ENCODE measurements around the gene LARP6.
"Not testable (repeated sequence)": the region's sequence is repeated elsewhere in the genome, so short reads cannot be mapped to it uniquely, and the experiment has no call there.

LARP6 gene

DNA sequence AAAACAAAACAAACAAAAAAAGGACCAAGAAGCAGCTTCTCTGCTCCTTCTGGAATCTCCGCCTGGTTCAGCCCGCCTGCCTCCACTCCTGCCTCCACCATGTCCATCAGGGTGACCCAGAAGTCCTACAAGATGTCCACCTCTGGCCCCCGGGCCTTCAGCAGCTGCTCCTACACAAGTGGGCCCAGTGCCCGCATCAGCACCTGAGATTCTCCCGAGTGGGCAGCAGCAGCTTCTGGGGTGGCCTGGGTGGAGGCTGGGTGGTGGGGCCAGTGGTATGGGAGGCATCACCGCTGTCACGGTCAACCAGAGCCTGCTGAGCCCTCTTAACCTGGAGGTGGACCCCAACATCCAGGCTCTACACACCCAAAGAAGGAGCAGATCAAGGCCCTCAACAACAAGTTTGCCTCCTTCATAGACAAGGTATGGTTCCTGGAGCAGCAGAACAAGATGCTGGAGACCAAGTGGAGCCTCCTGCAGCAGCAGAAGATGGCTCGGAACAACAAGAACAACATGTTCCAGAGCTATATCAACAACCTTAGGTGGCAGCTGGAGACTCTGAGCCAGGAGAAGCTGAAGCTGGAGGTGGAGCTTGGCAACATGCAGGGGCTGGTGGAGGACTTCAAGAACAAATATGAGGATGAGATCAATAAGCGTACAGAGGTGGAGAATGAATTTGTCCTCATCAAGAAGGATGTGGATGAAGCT lies 4.8 kb upstream of the LARP6 start:
- not testable (repeated sequence) for DNase-seq

DNA sequence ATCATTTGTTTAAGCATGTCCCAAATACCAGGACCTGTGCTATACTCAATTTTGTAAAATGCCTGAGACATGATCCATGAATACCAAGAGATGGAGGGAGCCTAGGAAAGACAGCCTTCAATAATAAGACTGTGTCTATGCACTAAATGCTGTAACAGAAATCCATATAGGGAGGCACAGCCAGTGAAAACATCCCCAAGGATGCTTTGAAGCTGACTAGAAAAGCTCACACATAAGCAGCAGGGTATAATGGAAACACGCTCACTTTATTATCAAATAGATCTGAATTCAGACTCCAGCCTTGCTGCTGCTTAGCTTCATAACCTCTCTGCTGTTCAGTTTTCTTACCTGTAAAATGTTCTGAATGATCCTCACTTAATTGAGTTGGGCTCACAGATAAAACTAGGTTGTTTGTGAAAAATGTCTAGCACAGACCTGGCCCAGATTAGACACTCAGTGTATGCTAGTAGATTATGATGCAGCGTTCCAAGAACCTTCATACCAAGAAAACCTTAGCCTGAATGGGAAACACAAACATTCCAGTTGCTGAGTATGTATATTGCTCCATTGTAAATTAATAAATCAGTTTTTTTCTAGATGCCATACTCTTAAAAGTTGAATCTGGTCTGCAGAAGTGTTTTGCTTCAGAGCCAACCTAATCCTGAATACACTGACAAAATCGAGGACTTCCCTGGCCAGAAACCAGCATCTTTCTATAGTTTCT lies 3.8 kb upstream of the LARP6 start:
- DNase-seq, result no peak

DNA sequence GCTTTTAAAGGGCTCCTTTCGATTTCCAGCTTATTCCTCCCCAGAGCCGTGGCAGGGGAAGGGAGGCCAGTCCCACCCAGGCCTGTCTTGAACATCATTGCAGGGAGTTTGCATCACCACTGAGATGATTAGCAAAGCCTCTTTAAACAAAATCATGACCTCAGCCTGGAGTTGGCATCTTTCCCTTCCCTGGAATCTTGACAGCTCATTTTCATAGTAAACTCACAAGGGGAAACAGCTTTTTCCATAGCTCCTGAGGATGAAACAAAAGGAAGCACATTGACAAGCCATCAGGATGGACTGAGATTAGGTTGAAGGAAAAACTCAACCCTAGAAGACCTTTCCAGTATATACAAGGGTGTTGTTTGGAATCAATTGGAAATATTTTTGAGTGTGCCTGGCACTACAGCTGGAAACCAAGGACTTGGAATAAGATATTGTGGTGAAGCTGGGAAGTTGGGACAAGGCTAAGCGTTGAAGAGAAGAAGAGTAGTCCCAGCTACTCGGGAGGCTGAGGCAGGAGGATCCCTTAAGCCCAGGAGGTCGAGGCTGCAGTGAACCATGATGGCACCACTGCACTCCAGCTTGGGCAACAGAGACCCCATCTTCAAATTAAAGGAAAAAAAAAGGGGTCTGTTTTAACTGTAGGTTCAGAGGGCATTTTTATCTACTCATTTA lies 3.1 kb upstream of the LARP6 start:
- DNase-seq, result no peak

DNA sequence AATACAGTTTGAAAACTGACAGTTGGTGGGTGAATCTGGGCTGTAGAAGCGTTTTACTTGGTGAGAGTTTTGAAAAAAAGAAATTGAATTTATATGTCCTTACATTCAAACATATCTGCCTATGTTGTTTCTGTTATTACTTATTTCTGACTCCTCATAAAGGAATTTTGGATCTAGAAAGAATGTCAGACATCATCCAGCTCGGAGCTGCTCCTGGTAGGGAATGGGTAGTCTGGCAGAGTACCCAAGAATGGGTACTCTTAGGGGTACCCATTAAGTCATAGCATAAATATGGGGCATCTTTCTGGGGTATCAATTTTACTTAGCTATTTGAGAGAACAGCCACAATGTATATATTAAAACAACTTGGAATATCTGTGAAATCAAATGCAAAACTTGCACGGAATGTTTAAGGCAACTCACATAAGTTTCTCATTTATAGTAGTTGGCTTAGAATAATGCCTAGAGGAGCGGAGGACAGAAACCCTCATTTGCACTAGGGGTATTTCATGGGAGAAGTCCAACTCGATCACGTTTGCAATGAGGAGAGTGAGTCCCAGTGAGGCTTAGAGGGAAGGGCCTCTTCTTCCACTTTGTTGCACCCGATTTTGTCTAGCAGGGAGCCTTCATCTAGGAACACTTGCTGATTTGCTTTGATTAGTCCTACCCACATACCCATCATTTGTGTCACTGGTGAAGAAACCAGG lies 2.4 kb upstream of the LARP6 start:
- DNase-seq, result no peak

DNA sequence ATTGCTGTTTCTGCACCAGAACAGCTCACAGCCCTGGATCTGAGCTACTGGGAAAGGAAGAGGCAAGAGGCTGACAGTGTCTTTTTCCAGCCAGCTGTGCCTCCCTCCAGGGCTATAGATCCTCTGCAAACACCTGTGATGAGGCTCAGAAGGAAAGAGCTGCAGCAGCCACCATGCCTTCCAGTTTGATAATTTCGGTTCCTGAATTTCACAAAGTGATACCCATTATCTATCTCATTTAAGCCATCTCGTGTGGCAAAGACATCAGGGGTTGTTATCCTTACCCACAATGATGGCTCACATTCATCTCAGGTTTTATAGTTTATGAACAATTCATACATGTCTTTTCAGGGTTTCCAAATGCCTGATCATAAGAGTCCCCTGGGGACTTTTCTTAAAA lies 1.8 kb upstream of the LARP6 start:
- DNase-seq, result no peak

DNA sequence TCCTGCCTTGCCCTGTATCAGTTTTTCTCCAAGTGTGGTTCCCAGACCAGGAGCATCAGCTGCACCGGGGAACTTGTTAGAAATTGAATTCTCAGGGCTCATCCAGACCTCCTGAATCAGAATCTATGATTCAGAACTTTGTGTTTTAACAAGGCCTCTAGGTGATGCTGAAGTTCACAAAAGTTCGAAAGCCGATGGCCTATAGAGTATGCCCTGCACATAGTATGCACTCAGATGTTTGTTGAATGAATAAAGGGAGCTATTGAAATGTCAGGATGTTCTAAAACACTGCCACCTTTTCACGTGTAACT lies 664 bp upstream of the LARP6 start:
- DNase-seq, result no peak

DNA sequence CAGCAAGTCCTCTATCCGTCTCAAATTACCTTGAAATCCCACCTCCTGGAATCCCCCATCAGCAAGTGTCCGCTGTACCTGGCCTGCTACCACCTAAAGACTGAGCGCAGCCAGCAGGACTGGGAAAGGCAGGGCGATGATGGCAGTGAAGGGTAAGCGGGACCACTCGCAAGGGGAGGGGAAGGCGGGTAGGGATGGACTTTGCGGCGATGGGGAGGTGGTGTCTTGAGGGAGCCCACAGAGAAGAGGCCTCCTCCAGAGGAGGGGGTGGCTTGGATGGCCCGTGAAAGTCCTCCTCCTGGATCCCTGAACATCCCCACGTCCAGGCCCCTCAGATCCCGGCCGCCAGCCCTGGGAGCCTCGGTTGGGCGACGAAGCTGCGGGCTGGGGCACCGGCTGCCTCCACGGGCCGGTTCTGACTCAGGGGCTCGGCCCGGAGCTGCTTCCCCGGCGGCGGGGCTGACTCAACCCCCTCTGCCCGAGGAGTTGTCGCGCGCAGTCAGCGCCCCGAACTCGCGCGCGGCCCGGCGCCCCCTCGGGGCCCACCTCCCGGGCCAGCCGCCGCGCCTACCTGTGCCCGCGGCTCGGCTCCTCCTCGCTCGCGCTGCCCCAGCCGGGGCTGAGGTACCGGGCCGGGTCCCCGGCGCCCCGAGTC lies 512 bp downstream of the LARP6 start:
- no peak for DNase-seq

DNA sequence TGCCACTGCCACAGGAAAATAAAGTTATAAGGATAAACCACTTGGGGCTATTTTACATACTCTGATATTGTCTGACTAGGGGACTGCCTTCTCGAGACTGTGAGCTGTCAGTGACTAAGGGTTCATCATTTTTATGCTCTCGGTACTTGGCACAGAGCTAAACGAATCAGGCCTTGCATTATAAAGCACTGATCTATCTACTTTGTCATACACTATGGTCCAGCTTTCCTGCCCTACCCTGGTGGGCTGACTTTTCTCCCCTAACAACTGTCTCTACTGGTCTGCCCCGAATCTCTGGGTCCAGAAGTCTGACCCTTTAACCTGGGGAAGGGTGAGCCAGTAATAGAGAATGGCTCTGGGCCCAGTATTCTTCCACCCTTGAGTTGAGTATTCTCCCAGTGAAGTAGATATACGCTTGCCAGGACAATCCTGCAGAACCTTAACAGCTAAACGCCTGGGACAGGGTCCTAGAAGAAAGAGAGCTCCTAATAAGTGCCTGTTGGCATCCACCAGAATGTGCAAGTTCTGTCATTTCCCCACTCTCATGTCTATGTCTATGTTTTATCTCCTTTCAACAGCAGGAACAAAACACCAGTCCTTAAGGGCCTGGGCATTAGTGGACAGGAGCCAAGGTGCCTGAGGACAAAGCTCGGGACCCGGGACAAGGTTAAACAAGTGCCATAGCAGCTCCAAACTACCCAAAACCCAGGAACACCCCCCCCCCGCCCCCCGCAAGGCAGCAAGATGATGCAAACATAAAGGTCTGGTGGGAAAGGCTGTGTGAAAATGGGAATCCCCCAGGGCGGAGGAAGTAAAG lies 1.2 kb downstream of the LARP6 start:
- DNase-seq, result no peak

DNA sequence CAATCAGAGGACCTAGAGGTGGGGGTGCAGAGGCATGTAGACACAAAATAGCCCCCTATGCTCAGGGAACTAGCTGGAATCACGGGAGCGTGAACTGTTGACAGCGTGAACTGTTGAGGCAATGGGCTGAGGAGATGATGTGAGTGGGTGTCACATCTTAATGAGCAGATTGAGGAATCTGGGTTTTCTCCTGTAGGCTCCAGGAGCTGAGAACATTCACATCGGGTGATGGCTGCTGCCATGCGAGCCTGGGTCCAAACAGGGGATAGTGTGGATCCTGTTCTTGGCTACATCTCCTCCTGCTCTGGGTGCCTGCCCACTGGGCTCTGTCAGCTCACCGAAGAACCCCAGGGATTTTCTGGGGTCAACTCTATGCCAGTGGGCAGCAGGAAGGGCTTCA lies 2.1 kb downstream of the LARP6 start:
- DNase-seq, result no peak

DNA sequence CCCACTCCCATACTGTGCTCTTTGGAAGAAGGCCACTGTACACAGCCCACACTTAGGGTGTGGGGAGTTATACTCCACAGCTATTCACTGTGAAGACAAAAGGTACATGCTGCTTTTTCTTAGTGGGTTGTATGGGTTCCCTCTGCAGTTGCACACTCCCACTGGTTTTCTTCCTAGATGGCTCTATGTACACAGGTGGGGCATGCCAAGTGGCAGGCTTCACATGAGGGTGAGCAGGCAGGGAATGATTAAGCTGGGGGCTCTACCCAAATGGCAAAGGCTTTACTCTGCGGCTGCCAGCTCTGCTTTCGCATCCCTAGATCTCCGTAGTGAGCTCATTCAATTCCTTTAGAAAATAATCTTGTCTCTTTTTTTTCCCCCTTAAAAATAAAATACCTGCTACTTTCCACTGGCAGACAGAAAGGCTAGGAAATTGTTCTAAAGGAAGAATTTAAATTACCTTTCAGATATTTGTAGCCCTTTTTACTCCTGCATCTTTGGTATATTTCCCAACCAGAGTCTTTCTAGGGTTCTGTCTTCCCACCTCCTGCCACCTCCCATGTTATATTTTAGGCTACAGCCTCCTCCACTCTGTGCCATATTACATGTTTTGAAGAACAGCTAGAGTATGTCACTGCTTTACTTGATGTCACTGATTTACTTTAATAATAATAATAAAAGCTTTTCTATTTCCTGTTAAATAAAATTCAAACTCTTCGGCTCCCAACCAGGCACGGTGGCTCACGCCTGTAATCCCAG lies 8.2 kb downstream of the LARP6 start:
- no peak for DNase-seq

DNA sequence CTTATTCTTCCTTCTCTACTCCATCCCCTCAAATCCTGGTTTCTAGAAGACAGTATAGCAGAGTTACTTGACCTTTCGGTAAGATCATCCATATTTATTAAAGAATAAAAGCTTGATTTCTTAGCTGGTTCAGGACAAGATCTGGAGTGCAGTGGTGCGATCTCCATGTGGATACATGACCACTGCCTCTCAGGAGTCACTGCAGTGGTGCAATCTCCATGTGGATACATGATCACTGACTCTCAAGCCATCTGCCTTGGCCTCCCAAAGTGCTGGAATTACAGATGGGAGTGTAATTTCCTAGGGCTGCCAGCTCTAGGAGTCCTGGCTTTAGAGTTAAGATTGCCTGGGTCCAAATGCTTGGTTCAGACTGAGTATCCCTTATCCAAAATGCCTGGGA lies 16.5 kb downstream of the LARP6 start:
- no peak for DNase-seq

DNA sequence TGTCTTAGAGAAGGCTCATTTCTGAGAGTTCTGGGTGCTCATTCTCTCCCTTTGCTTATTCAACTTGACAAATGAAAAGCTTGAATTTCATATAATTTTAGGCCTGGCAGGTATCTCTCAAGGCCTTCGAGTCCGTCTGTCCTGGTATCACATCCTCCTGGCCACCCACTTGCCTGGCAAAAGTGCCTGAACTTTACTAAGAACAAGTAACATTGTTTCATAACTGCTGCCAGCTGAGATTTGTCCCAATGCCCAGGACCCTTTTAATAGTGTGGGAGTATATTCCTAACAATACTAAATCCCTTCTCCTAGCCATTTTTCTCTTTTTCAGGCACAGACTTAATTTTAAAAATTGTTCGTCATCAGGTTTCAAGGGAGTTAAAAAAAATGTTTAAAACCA lies 18.1 kb downstream of the LARP6 start:
- no peak for DNase-seq

DNA sequence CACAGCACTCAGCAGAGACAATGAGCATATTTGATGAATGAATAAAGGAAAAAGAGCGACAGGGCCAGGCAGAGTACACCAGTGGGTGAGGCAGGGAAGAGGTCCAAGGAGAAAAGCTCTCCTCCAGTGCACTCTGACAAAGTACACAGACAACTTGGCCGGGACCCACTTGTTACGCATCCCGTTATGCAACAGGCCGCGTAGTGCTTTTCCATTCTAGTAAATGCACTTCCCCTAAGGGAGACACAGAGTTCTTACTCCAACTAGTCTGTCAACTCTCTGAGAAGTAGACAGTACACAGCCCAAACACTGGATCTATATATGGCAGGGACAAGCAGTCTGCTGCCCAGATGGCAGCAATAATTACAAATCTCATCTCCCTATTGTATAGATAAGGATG lies 18.5 kb downstream of the LARP6 start:
- DNase-seq, result no peak

DNA sequence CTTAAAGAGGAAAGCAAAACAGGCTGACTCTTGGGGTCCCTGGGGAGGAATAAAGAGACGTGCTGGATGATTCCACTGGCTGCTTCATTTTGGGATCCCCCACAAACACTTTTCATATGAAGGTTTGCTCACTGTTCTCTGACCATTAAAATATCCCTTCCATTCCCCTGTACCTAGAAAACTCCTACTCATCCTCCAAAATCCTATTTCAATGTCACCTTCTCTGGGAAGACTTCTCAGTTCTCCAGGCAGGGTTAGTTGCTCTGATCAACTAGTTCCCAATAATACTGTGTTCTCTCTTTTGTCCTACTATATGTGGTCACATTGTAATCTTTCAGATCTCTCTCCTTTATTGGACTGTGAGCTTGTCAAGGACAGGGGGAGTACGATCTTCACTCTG lies 19.0 kb downstream of the LARP6 start:
- no peak for DNase-seq

DNA sequence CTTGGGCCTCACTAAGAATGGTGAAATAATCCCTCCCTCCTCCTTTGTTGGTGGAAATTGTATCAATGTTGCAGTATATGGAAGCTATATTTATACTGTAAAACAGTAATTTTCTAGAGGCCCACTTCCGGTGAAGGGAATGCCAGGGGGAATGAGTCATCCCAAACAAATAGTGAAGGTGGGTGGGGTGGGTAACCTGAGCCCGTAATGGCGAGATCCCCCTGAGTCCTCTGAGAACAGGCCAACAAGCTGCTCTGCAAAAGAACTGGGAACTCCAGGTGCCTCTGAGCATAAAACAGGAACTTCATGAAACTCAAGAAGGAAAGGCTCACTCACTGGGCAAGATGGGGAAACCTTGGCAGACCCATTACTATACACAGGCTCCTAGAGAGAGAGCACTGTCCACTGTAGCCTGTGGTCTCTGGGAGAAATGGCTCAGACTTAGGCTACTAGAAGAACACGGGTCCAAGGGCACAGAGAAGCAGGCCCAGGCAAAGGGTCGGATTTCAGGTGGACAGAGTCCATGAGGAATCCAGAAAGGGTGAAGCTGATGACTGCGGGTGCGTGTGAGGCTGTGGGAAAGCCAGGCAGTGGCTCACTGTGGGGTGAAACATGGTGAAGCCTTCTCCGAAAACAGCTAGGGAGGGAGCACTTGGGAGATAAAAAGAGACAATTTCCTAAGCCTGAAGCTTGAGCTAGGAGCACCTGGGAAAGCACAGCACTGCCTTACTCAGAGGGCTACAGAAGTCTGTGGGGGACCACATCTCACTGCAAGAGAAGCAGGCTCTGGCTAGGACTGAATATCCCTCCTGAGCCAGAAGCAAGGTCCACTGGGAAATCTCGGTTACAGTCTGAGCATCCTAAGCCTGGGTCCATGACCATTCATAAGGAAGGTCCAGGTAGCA lies 19.8 kb downstream of the LARP6 start:
- DNase-seq, result no peak

DNA sequence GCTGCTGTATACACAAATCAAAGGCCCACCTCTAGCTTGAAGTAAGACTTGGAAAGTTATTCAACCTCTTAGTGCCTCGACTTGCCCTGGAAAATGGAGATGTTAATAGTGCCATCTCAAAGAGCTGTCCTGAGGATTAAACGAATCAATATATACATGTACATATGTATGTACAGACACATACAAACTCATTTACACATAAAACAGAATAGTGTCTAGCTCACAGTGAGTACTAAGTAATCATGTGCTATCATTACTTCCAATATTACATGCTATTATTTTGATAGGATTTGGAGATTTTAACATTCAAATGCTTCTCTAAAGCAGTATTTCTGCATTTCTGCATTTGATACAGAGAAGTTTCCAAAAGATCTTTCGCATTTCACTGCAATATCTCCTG lies 20.5 kb downstream of the LARP6 start:
- DNase-seq, result no peak

DNA sequence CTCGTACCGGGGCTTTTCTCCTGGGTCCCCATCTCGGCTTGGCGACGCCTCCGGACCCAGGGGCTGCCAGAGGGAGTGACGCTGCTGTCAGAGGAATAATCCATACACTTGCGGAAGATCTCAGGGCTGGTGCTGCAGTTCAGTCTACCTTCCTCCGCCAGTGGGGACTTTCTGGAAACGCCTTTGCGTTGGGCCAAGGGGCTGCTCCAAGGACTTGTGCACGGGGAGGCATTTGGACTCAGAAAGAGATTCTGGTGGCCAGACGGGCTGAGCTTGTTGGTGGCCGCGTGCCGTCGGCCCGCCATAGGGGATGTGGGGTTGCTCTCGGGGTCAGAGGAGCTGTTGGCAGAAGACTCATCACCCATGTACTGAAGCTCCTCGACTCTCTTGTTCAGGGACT lies 21.8 kb downstream of the LARP6 start:
- DNase-seq, result no peak

DNA sequence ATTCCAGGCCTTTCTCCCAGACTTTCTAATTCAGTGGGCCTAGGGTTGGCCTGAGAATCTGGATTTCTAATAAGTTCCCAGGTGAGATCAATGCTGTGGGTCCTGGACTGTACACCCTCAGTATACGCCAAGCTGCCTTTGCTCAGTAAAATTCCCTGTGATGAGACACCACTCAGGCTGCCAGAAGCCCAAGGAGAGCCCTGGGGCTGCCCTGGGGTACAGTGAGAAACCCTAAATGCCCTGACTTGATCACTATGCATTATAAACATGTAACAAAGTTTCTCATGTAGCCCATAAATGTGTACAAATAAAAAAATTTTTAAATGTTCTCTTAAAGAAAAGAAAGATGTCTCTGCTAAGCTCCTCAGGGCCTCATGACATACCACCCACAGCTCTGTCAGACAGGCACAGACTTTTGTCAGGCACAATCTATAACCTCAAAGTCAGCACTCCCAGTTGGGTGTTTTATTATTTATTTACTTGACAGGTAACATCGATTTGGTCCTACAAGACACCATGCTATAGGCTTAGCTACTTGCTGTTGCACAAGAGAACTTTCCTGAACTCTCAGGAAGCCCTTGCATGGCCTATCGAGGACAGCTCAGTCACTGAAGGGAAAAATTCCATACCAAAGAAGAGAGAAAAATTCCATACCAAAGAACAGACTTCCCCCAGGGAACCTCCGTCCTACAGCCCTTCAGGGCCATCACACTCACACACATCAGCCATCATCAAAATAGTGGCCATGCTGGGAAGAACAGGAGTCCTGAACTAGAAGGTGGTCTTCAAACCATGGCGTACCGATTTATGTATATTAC lies 22.7 kb downstream of the LARP6 start:
- no peak for DNase-seq

DNA sequence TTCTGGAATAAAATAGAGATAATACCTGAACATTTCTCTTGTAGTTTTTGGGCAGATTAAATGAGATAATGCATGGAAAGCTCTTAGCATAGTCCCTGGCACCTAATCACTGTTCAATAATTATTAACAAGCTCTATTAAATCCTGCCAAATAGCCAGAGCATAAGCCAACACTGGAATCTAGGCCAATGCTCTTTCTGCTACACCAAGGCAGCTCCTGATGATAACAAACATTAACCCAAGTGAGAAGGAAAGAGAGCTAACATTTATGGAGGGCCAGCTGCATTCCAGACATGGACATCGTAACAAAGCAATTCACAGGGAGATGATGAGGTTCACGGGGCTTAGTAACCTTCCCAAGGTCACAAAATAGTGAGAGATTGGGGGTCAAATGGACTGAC lies 23.3 kb downstream of the LARP6 start:
- DNase-seq, result no peak

Measured in NCI-H1092 treated with DMSO at 0.1 percent for 48 hours (cell line).